ENCODE measurements around the gene C1QTNF8. TPM values are rescaled to one million over a fixed set of nuclear protein-coding genes. Genes with fewer than 3 reads are reported as not detected.

C1QTNF8 gene
- total and polyA plus RNA-seq, 4 donors: 0.08 to 0.74 TPM; not detected in 2

- no peak overlapping the region for H3K27ac ChIP-seq (ENCODE audit: low read depth in 1 of 2, low read length in 1 of 2)
- WGBS, 2 donors: 56 to 58% methylated on average over 15 of the region's 15 CpGs
- H3K4me1 ChIP-seq (ENCODE audit: control insufficient read depth in 5 of 5, insufficient read depth in 5 of 5, low read length in 5 of 5): no peaks in the 10 kb centered on the region
- H3K4me3 ChIP-seq: no peak overlapping the region
- H3K36me3 ChIP-seq (ENCODE audit: control insufficient read depth in 4 of 4, insufficient read depth in 4 of 4, low read length in 4 of 4): no peaks in the 10 kb centered on the region
- H3K9me3 ChIP-seq (ENCODE audit: control insufficient read depth in 4 of 4, insufficient read depth in 3 of 4, low read length in 3 of 4): peaks cover 0 to 5% (median 0%) of the 10 kb centered on the region in 4 donors
- no peak for TF ChIP-seq CTCF (IDR thresholded peaks at IDR 0.05; ENCODE audit: control extremely low read depth, extremely low read depth)
- no peak overlapping the region for H3K9ac ChIP-seq (ENCODE audit: insufficient read depth in 1 of 2, low read length in 2 of 2)
- H3K27me3 ChIP-seq (ENCODE audit: control insufficient read depth in 3 of 3, insufficient read depth in 3 of 3, low read length in 2 of 3): peaks cover 19 to 52% (median 27%) of the 10 kb centered on the region in 3 donors
- DNase-seq: no peak
- ATAC-seq (ENCODE audit: insufficient read depth, low FRiP score): no peak
Measured at GRCh38 chr16:1067629-1068028, 28.4 kb downstream of the C1QTNF8 start.

GRCh38 chr16:1066584-1067172, 29.4 kb downstream of the C1QTNF8 start:
- TF ChIP-seq CTCF (IDR thresholded peaks at IDR 0.05; ENCODE audit: control extremely low read depth, extremely low read depth): no peak
- Histone ChIP-seq H3K9me3 (ENCODE audit: control insufficient read depth in 4 of 4, insufficient read depth in 3 of 4, low read length in 3 of 4) (peaks cover 0 to 5% (median 0%) of the 10 kb centered on the region in 4 donors), H3K4me3 (no peak overlapping the region), H3K27me3 (ENCODE audit: control insufficient read depth in 3 of 3, insufficient read depth in 3 of 3, low read length in 2 of 3) (peaks cover 14 to 45% (median 22%) of the 10 kb centered on the region in 3 donors), H3K27ac (ENCODE audit: low read depth in 1 of 2, low read length in 1 of 2) (no peak overlapping the region), H3K4me1 (ENCODE audit: control insufficient read depth in 5 of 5, insufficient read depth in 5 of 5, low read length in 5 of 5) (no peaks in the 10 kb centered on the region), H3K9ac (ENCODE audit: insufficient read depth in 1 of 2, low read length in 2 of 2) (no peak overlapping the region), H3K36me3 (ENCODE audit: control insufficient read depth in 4 of 4, insufficient read depth in 4 of 4, low read length in 4 of 4) (no peaks in the 10 kb centered on the region)
- 61 to 67% methylated on average over 24 of the region's 24 CpGs for WGBS, 2 donors
- no peak for DNase-seq
- no peak for ATAC-seq (ENCODE audit: insufficient read depth, low FRiP score)

- H3K4me1 ChIP-seq (ENCODE audit: control insufficient read depth in 5 of 5, insufficient read depth in 5 of 5, low read length in 5 of 5): no peaks in the 10 kb centered on the region
- no peak for ATAC-seq (ENCODE audit: insufficient read depth, low FRiP score)
- no peak for TF ChIP-seq CTCF (IDR thresholded peaks at IDR 0.05; ENCODE audit: control extremely low read depth, extremely low read depth)
- no peak for DNase-seq
- no peaks in the 10 kb centered on the region for H3K36me3 ChIP-seq (ENCODE audit: control insufficient read depth in 4 of 4, insufficient read depth in 4 of 4, low read length in 4 of 4)
- no peak overlapping the region for H3K9ac ChIP-seq (ENCODE audit: insufficient read depth in 1 of 2, low read length in 2 of 2)
- peaks cover 9 to 34% (median 18%) of the 10 kb centered on the region in 3 donors for H3K27me3 ChIP-seq (ENCODE audit: control insufficient read depth in 3 of 3, insufficient read depth in 3 of 3, low read length in 2 of 3)
- 22 to 33% methylated on average over 53 to 55 of the region's 55 CpGs for WGBS, 2 donors
- no peak overlapping the region for H3K27ac ChIP-seq (ENCODE audit: low read depth in 1 of 2, low read length in 1 of 2)
- peaks cover 0 to 5% (median 0%) of the 10 kb centered on the region in 4 donors for H3K9me3 ChIP-seq (ENCODE audit: control insufficient read depth in 4 of 4, insufficient read depth in 3 of 4, low read length in 3 of 4)
- no peak overlapping the region for H3K4me3 ChIP-seq
Measured at GRCh38 chr16:1065469-1066128, 30.4 kb downstream of the C1QTNF8 start.
